Measurements from ENCODE around the gene SLC35A2. TPM values are rescaled to one million over a fixed set of nuclear protein-coding genes. Genes with fewer than 3 reads are reported as not detected.
"Not testable (repeated sequence)": the region's sequence is repeated elsewhere in the genome, so short reads cannot be mapped to it uniquely, and the experiment has no call there.

SLC35A2 gene
- total RNA-seq, 1 experiment from 2014 or later = 61.4 TPM

DNA sequence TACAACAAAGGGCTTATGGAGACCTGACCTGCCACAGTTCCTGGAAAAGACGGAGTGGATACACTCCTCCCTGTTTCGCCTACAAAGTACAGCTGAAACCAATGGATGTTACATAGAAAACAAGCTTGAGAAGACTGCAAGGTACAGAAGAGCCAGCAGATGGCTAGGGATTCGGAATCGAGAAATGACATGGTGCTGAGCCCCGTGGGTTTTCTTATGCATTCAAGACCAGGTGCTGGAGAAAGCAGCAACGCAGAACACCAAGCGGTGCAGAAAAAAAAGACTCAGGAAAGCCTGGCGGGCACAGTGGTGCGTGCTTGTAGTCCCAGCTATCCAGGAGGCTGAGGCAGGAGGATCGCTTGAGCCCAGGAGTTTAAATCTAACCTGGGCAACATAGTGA is 27.7 kb downstream of the SLC35A2 start:
- Mint-ChIP-seq H3K36me3 (ENCODE audit: insufficient read depth, unreplicated experiment) (no peaks in the 10 kb centered on the region), H3K4me1 (ENCODE audit: low read depth, unreplicated experiment) (no peaks in the 10 kb centered on the region), H3K27me3 (ENCODE audit: insufficient read depth, unreplicated experiment) (no peaks in the 10 kb centered on the region), H3K4me3 (ENCODE audit: unreplicated experiment) (no peak overlapping the region), H3K27ac (ENCODE audit: unreplicated experiment) (no peak overlapping the region), H3K9me3 (ENCODE audit: unreplicated experiment) (no peaks in the 10 kb centered on the region)
- no peaks in the 10 kb centered on the region for H3K27me3 ChIP-seq (replicated peaks; ENCODE audit: control insufficient read depth, insufficient read depth, low read length)
- POLR2A ChIA-PET = interaction anchor here (1.1 kb wide), 1 partner anchor 28 kb away, joined by 4 read pairs; the partner anchor contains the start of gene SLC35A2
- CTCF ChIA-PET = no interaction called here
- no peaks in the 10 kb centered on the region for H3K9me3 ChIP-seq
- H3K36me3 ChIP-seq (ENCODE audit: control insufficient read depth, insufficient read depth, low read length) = no peaks in the 10 kb centered on the region
- no peak for DNase-seq
- no peak overlapping the region for H3K4me3 ChIP-seq (ENCODE audit: low read depth, low read length)
- intact Hi-C loops (cut with micrococcal nuclease; ENCODE audit: unreplicated experiment) = no loop called here
- TF ChIP-seq, protein P1, sequence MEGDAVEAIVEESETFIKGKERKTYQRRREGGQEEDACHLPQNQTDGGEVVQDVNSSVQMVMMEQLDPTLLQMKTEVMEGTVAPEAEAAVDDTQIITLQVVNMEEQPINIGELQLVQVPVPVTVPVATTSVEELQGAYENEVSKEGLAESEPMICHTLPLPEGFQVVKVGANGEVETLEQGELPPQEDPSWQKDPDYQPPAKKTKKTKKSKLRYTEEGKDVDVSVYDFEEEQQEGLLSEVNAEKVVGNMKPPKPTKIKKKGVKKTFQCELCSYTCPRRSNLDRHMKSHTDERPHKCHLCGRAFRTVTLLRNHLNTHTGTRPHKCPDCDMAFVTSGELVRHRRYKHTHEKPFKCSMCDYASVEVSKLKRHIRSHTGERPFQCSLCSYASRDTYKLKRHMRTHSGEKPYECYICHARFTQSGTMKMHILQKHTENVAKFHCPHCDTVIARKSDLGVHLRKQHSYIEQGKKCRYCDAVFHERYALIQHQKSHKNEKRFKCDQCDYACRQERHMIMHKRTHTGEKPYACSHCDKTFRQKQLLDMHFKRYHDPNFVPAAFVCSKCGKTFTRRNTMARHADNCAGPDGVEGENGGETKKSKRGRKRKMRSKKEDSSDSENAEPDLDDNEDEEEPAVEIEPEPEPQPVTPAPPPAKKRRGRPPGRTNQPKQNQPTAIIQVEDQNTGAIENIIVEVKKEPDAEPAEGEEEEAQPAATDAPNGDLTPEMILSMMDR (IDR thresholded peaks at IDR 0.05; ENCODE audit: insufficient read depth in 1 of 2, low read depth in 1 of 2, low read length in 1 of 2, severe bottlenecking in 1 of 2, unreplicated experiment in 1 of 2) = peak in 1 of 2 experiments; percentile 16
- no peaks in the 10 kb centered on the region for H3K4me1 ChIP-seq
- no TSS peak for BruUV-seq (replicated peaks)

- H3K27ac Mint-ChIP-seq (ENCODE audit: unreplicated experiment); H3K4me1 ChIP-seq; H3K36me3 Mint-ChIP-seq (ENCODE audit: insufficient read depth, unreplicated experiment); H3K9me3 ChIP-seq; H3K9me3 Mint-ChIP-seq (ENCODE audit: unreplicated experiment); POLR2A ChIA-PET; H3K27me3 Mint-ChIP-seq (ENCODE audit: insufficient read depth, unreplicated experiment); DNase-seq; H3K4me3 Mint-ChIP-seq (ENCODE audit: unreplicated experiment); H3K36me3 ChIP-seq (ENCODE audit: control insufficient read depth, insufficient read depth, low read length); H3K27me3 ChIP-seq (replicated peaks; ENCODE audit: control insufficient read depth, insufficient read depth, low read length); H3K4me3 ChIP-seq (ENCODE audit: low read depth, low read length); CTCF ChIA-PET; H3K4me1 Mint-ChIP-seq (ENCODE audit: low read depth, unreplicated experiment); intact Hi-C loops (cut with micrococcal nuclease; ENCODE audit: unreplicated experiment); BruUV-seq (replicated peaks): not testable (repeated sequence)
Observed at GRCh38 chrX:48876944-48877343, 34.5 kb downstream of the SLC35A2 start.

GRCh38 chrX:48872017-48872416 is 39.4 kb downstream of the SLC35A2 start:
- BruUV-seq (replicated peaks); POLR2A ChIA-PET; H3K9me3 ChIP-seq; H3K4me1 Mint-ChIP-seq (ENCODE audit: low read depth, unreplicated experiment); H3K4me3 ChIP-seq (ENCODE audit: low read depth, low read length); H3K9me3 Mint-ChIP-seq (ENCODE audit: unreplicated experiment); DNase-seq; H3K27me3 ChIP-seq (replicated peaks; ENCODE audit: control insufficient read depth, insufficient read depth, low read length); H3K4me3 Mint-ChIP-seq (ENCODE audit: unreplicated experiment); H3K27me3 Mint-ChIP-seq (ENCODE audit: insufficient read depth, unreplicated experiment); CTCF ChIA-PET; H3K27ac Mint-ChIP-seq (ENCODE audit: unreplicated experiment); H3K36me3 Mint-ChIP-seq (ENCODE audit: insufficient read depth, unreplicated experiment); intact Hi-C loops (cut with micrococcal nuclease; ENCODE audit: unreplicated experiment); H3K36me3 ChIP-seq (ENCODE audit: control insufficient read depth, insufficient read depth, low read length); H3K4me1 ChIP-seq: not testable (repeated sequence)

- no TSS peak for BruUV-seq (replicated peaks)
- ChIA-PET POLR2A (no interaction called here), CTCF (no interaction called here)
- Histone ChIP-seq H3K4me1 (peaks cover 9% of the 10 kb centered on the region), H3K36me3 (ENCODE audit: control insufficient read depth, insufficient read depth, low read length) (no peaks in the 10 kb centered on the region), H3K4me3 (ENCODE audit: low read depth, low read length) (no peak overlapping the region), H3K27me3 (replicated peaks; ENCODE audit: control insufficient read depth, insufficient read depth, low read length) (no peaks in the 10 kb centered on the region), H3K9me3 (no peaks in the 10 kb centered on the region)
- no peaks in the 10 kb centered on the region for H3K27me3 Mint-ChIP-seq (ENCODE audit: insufficient read depth, unreplicated experiment)
- no peak overlapping the region for H3K4me3 Mint-ChIP-seq (ENCODE audit: unreplicated experiment)
- TF ChIP-seq, protein P1 (IDR thresholded peaks at IDR 0.05; ENCODE audit: insufficient read depth in 1 of 2, low read depth in 1 of 2, low read length in 1 of 2, severe bottlenecking in 1 of 2, unreplicated experiment in 1 of 2) = no peak
- no peak overlapping the region for H3K27ac Mint-ChIP-seq (ENCODE audit: unreplicated experiment)
- DNase-seq = no peak
- H3K4me1 Mint-ChIP-seq (ENCODE audit: low read depth, unreplicated experiment) = peaks cover 7% of the 10 kb centered on the region
- no peaks in the 10 kb centered on the region for H3K36me3 Mint-ChIP-seq (ENCODE audit: insufficient read depth, unreplicated experiment)
- intact Hi-C loops (cut with micrococcal nuclease; ENCODE audit: unreplicated experiment) = no loop called here
- no peaks in the 10 kb centered on the region for H3K9me3 Mint-ChIP-seq (ENCODE audit: unreplicated experiment)
Observed at GRCh38 chrX:48864210-48864609, 47.2 kb downstream of the SLC35A2 start.

All from Caco-2 (cell line).